Thyroid gland (tissue), 4 donors: Measurements from ENCODE around the gene WEE1. TPM values are rescaled to one million over a fixed set of nuclear protein-coding genes. Genes with fewer than 3 reads are reported as not detected.

Experiments
- DNase-seq, 2 donors: peaks; one replicate each; pipeline ENCODE4 v3.0.0-alpha.2; 2019
- H3K27ac ChIP-seq, 3 donors: fragments of 200-600 bp; sonication (generic); 1 replicate in 2 of 3; 2 replicates in 1 of 3; pipeline ENCODE4 v1.5.1; 2016 to 2019; ENCODE audit warnings: mild to moderate bottlenecking in 1 of 3, moderate library complexity in 1 of 3
- H3K27me3 ChIP-seq: fragments of 200-600 bp; sonication (generic); one replicate; pipeline ENCODE4 v1.5.1; 2019
- H3K36me3 ChIP-seq, 2 donors: fragments of 200-600 bp; sonication (generic); one replicate each; pipeline ENCODE4 v1.5.1; 2016 to 2019
- H3K4me1 ChIP-seq, 2 donors: fragments of 200-600 bp; sonication (generic); one replicate each; pipeline ENCODE4 v1.5.1; 2017 to 2019
- H3K4me3 ChIP-seq, 3 donors: fragments of 200-600 bp; sonication (generic); replicated peaks in 1 of 3; 1 replicate in 2 of 3; 2 replicates in 1 of 3; pipeline ENCODE4 v1.5.1; 2016; ENCODE audit warnings: mild to moderate bottlenecking in 1 of 3
- H3K9me3 ChIP-seq: fragments of 200-600 bp; sonication (generic); one replicate; pipeline ENCODE4 v1.5.1; 2017
- CTCF ChIP-seq, 6 experiments: fragments of 200-600 bp in 3 of 6; fragments of 450-650 bp in 3 of 6; sonication (generic) in 3 of 6; IDR thresholded peaks; one replicate each; pipeline ENCODE4 v1.5.1; 2016 to 2019; ENCODE audit warnings: antibody characterized with exemption in 6 of 6, mild to moderate bottlenecking in 2 of 6, inconsistent platforms in 1 of 6, moderate library complexity in 1 of 6
- POLR2A ChIP-seq, 2 donors: fragments of 450-650 bp; IDR thresholded peaks; one replicate each; pipeline ENCODE4 v1.6.1; 2017; ENCODE audit warnings: antibody characterized with exemption in 2 of 2, mild to moderate bottlenecking in 2 of 2, moderate library complexity in 1 of 2
- WGBS, 2 donors: methylation state at CpG; one replicate each; pipeline ENCODE4 v1.1.5; 2017; 5-methylcytosine and 5-hydroxymethylcytosine counted together
- intact Hi-C: fragments of 100-400 bp; cut with DNase I; formaldehyde crosslinking; loops from one replicate; pipeline ENCODE4 v1.15.1; 2023
- total RNA-seq, 4 donors: library from RNA; depleted of rRNA; stranded (reverse); fragments of >200 nt; gene quantifications; one replicate each; pipeline ENCODE4 v1.2.3, GENCODE V29; 2016

The WEE1 gene
- 10 to 100 TPM; 29.6 to 35.6 (median 32.5) TPM for total RNA-seq

DNA sequence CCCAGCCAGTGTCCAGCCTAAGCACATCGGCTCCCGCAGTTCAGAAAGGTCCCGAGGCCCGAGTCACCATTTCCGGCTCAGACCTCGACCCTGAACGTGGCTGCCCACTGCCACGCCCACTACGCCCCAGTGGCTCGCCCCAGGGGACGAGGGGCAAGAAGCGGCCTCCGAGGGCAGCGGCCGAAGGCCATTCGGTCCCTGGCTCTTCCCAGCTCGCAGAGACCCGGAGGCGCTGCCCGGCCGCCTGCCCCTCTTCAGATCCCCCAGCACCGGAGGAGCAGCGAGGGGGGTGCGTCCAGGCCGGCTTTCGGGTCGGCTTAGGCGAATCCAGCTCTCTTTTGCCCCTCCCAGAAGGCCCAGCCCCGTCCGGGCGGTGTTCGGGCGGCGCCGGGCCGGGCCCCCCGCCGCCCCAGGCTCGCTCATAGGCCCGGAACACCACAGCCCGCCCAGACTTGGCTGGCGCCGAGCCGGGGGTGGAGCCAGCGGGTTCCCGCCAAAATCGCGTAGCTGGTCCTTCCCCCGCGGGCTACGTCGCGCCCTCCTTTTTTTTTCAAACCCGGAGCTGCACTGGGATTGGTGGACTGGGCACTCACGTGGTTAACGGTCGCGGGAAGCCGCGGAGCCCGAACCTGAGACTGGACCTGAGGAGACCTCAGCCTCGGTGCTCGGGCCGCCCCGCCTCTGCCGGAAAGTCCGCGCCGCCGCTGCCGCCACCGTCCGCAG, at the start of gene WEE1:
Gene WEE1, plus strand, starts transcription at position 619 of the 723 bp plus-strand sequence. CDS start 264 bp downstream, outside the sequence.
- TF ChIP-seq CTCF (IDR thresholded peaks at IDR 0.05) (no peak), POLR2A (IDR thresholded peaks at IDR 0.05) (peak; percentile 92 to 97)

DNA sequence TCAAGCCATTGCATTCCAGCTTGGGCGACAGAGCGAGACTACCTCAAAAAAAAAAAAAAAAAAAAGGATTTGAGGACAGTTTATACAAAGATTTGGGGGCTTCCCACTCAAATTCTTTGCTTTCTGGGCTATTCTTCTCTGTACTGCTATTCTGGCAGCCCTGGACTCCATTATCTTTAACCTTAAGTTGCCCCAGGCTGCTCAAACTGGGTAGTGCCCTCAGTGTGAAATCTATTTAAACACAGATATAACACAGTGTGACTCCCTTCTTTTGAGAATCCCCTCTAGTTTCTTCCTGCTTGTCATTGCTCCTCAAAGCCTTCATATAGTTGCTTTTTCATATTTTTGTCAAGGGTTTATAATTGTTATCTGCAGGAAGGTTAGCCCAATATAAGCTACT, 49.5 kb upstream of the WEE1 start:
- 90 to 98% methylated on average over 2 of the region's 2 CpGs for WGBS, 2 donors
- intact Hi-C loops = loop anchor here (10.0 kb wide), 1 partner anchor 231 kb away; no protein-coding TSS in a partner anchor
- no peak for DNase-seq
- H3K4me1 ChIP-seq = peaks cover 19 to 22% of the 10 kb centered on the region in 2 donors
- no peak for TF ChIP-seq CTCF (IDR thresholded peaks at IDR 0.05)
- no peak for TF ChIP-seq POLR2A (IDR thresholded peaks at IDR 0.05)
- H3K36me3 ChIP-seq = no peaks in the 10 kb centered on the region
- H3K4me3 ChIP-seq = no peak overlapping the region
- H3K27ac ChIP-seq = no peak overlapping the region
- no peaks in the 10 kb centered on the region for H3K27me3 ChIP-seq
- H3K9me3 ChIP-seq = no peaks in the 10 kb centered on the region

More for the DNA sequence above, at the start of gene WEE1:
- Histone ChIP-seq H3K4me1 (peaks cover 36 to 39% of the 10 kb centered on the region in 2 donors), H3K36me3 (no peaks in the 10 kb centered on the region), H3K27me3 (no peaks in the 10 kb centered on the region), H3K9me3 (no peaks in the 10 kb centered on the region), H3K27ac (peak within 1 kb of the TSS; percentile 96 to 99 (median 97)), H3K4me3 (peak within 1 kb of the TSS; percentile 54 to 84 (median 63))
- intact Hi-C loops = no loop called here
- 0% methylated on average over 11 to 14 of the region's 73 CpGs for WGBS, 2 donors
- DNase-seq = peak; percentile 98 to 99

GRCh38 chr11:9525116-9525515, 48.4 kb upstream of the WEE1 start:
- H3K27ac ChIP-seq = no peak overlapping the region
- H3K36me3 ChIP-seq = no peaks in the 10 kb centered on the region
- H3K4me1 ChIP-seq = peaks cover 31 to 33% of the 10 kb centered on the region in 2 donors
- no peak for DNase-seq
- WGBS, 2 donors = 81 to 83% methylated on average over 3 of the region's 3 CpGs
- H3K4me3 ChIP-seq = no peak overlapping the region
- intact Hi-C loops = loop anchor here (10.0 kb wide), 1 partner anchor 230 kb away; no protein-coding TSS in a partner anchor
- TF ChIP-seq POLR2A (IDR thresholded peaks at IDR 0.05) (no peak), CTCF (IDR thresholded peaks at IDR 0.05) (no peak)
- H3K27me3 ChIP-seq = no peaks in the 10 kb centered on the region
- H3K9me3 ChIP-seq = no peaks in the 10 kb centered on the region

GRCh38 chr11:9527481-9528135, 45.9 kb upstream of the WEE1 start:
- TF ChIP-seq CTCF (IDR thresholded peaks at IDR 0.05) (no peak), POLR2A (IDR thresholded peaks at IDR 0.05) (no peak)
- Histone ChIP-seq H3K27ac (peak overlapping the region; percentile 0 to 95 (median 55)), H3K4me1 (peaks cover 41 to 43% of the 10 kb centered on the region in 2 donors), H3K9me3 (no peaks in the 10 kb centered on the region), H3K27me3 (no peaks in the 10 kb centered on the region), H3K4me3 (no peak overlapping the region), H3K36me3 (no peaks in the 10 kb centered on the region)
- whole genome bisulfite sequencing, 2 donors = 47 to 48% methylated on average over 8 of the region's 8 CpGs
- DNase-seq = no peak
- intact Hi-C loops = loop anchor here (10.0 kb wide), 1 partner anchor 227 kb away; no protein-coding TSS in a partner anchor

DNA sequence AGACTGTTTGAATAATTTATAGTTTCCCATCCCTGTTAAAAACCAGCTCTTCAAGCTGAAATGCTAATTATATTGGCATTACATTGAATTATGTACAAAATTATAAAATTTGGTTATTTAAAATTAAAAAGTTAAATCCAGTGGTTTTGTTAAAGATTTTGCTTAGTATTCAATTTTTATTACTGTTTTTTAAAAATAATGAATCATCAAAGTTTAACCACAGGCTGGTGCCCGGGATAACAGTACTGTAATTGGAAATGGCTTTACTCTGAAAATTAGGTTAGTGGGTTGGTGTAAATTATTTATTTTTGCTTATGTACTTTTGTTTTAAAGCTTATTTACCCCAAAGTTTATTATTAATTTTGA, 45.4 kb upstream of the WEE1 start:
- H3K4me1 ChIP-seq = peaks cover 42 to 47% of the 10 kb centered on the region in 2 donors

More for the DNA sequence above, 45.4 kb upstream of the WEE1 start:
- no peak for DNase-seq
- Histone ChIP-seq H3K4me3 (no peak overlapping the region), H3K27ac (peak overlapping the region; percentile 0 to 95 (median 92)), H3K36me3 (no peaks in the 10 kb centered on the region), H3K27me3 (no peaks in the 10 kb centered on the region), H3K9me3 (no peaks in the 10 kb centered on the region)
- intact Hi-C loops = loop anchor here (10.0 kb wide), 1 partner anchor 227 kb away; no protein-coding TSS in a partner anchor
- 90 to 92% methylated on average over 1 of the region's 1 CpG for WGBS, 2 donors
- no peak for TF ChIP-seq POLR2A (IDR thresholded peaks at IDR 0.05)
- TF ChIP-seq CTCF (IDR thresholded peaks at IDR 0.05) = no peak
